ENCODE measurements around the gene ATP1B3. TPM values are rescaled to one million over a fixed set of nuclear protein-coding genes. Genes with fewer than 3 reads are reported as not detected.

ATP1B3 gene
- total and polyA plus RNA-seq, 10 of the 15 experiments (the other 5 are each of a cell fraction or from before 2014, with no cell fraction given), result 41.4 to 200 (median 94.0) TPM

DNA sequence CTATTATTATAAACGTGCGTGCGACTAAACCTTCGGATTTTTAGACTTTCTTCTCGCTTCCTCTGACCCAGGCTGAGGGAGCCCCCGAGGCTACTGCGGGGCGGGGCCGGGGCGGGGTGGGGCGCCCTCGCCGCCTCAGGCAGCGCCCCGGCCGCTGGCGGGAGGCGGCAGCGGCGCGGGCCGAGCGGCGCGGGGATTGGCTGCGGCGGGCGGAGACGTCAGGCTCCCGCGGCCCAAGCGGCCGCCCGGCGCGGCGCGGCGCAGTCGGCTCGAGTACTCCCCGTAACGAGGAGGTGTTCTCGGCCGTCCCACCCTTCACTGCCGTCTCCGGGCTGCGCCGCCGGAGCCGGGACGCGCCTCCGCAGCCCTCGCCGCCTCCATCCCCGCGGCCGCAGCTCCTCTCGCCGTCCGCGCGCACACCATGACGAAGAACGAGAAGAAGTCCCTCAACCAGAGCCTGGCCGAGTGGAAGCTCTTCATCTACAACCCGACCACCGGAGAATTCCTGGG lies at the start of gene ATP1B3 (continued):
- 0 out of 2 replicates have a peak, but pooled peaks have one; percentile 10 for TF ChIP-seq RUNX3 (IDR thresholded peaks at IDR 0.05; ENCODE audit: low read length)
- no peak for TF ChIP-seq RELA (IDR thresholded peaks at IDR 0.05; ENCODE audit: borderline replicate concordance, partially characterized antibody)
- TF ChIP-seq RB1 (IDR thresholded peaks at IDR 0.05; ENCODE audit: borderline replicate concordance), result no peak
- no peak for TF ChIP-seq PAX5 (IDR thresholded peaks at IDR 0.05; ENCODE audit: borderline replicate concordance, low read depth, low read length)
- TF ChIP-seq CHD2 (IDR thresholded peaks at IDR 0.05; ENCODE audit: borderline replicate concordance, low read depth, low read length), result no peak
- TF ChIP-seq POU2F2 (IDR thresholded peaks at IDR 0.05; ENCODE audit: borderline replicate concordance, low read depth, low read length), result peak; percentile 81; the same call in 2 of the 3 replicates
- peak; percentile 5; the same call in 1 of the 2 replicates for TF ChIP-seq CREB1 (IDR thresholded peaks at IDR 0.05; ENCODE audit: low read depth)
- TF ChIP-seq RCOR1 (conservative IDR thresholded peaks at IDR 0.05; ENCODE audit: low read depth, low read length), result no peak
- peak; percentile 67 for TF ChIP-seq PML (IDR thresholded peaks at IDR 0.05; ENCODE audit: low read length)
- TF ChIP-seq SMARCA5 (IDR thresholded peaks at IDR 0.05), result peak; percentile 57; the same call in 1 of the 2 replicates
- TF ChIP-seq HDAC6 (IDR thresholded peaks at IDR 0.05; ENCODE audit: unreplicated experiment), result peak; percentile 64
- TF ChIP-seq JUNB (IDR thresholded peaks at IDR 0.05), result no peak
- TF ChIP-seq TCF12 (IDR thresholded peaks at IDR 0.05; ENCODE audit: low read depth, low read length), result 0 out of 2 replicates have a peak, but pooled peaks have one; percentile 51
- no peak for TF ChIP-seq GATAD2B (conservative IDR thresholded peaks at IDR 0.05; ENCODE audit: low read depth)
- TF ChIP-seq SRF (IDR thresholded peaks at IDR 0.05; ENCODE audit: low read depth in 2 of 2, low read length in 2 of 2), result no peak
- TF ChIP-seq, protein P1, sequence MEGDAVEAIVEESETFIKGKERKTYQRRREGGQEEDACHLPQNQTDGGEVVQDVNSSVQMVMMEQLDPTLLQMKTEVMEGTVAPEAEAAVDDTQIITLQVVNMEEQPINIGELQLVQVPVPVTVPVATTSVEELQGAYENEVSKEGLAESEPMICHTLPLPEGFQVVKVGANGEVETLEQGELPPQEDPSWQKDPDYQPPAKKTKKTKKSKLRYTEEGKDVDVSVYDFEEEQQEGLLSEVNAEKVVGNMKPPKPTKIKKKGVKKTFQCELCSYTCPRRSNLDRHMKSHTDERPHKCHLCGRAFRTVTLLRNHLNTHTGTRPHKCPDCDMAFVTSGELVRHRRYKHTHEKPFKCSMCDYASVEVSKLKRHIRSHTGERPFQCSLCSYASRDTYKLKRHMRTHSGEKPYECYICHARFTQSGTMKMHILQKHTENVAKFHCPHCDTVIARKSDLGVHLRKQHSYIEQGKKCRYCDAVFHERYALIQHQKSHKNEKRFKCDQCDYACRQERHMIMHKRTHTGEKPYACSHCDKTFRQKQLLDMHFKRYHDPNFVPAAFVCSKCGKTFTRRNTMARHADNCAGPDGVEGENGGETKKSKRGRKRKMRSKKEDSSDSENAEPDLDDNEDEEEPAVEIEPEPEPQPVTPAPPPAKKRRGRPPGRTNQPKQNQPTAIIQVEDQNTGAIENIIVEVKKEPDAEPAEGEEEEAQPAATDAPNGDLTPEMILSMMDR (IDR thresholded peaks at IDR 0.05 in 2 of 3, conservative IDR thresholded peaks at IDR 0.05 in 1 of 3; ENCODE audit: control insufficient read depth in 2 of 3, extremely low read depth in 1 of 3, insufficient read depth in 1 of 3, low read depth in 3 of 3, low read length in 3 of 3), result no peak
- TF ChIP-seq, protein P2, sequence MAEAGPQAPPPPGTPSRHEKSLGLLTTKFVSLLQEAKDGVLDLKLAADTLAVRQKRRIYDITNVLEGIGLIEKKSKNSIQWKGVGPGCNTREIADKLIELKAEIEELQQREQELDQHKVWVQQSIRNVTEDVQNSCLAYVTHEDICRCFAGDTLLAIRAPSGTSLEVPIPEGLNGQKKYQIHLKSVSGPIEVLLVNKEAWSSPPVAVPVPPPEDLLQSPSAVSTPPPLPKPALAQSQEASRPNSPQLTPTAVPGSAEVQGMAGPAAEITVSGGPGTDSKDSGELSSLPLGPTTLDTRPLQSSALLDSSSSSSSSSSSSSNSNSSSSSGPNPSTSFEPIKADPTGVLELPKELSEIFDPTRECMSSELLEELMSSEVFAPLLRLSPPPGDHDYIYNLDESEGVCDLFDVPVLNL (IDR thresholded peaks at IDR 0.05; ENCODE audit: low read depth, low read length), result no peak
- TF ChIP-seq BACH1 (IDR thresholded peaks at IDR 0.05; ENCODE audit: borderline replicate concordance), result peak; percentile 65; the same call in 1 of the 2 replicates
- TF ChIP-seq BCL11A (IDR thresholded peaks at IDR 0.05; ENCODE audit: low read depth, low read length), result no peak
- 0 out of 2 replicates have a peak, but pooled peaks have one; percentile 14 for TF ChIP-seq CBX5 (IDR thresholded peaks at IDR 0.05; ENCODE audit: low read depth)
- no peak for TF ChIP-seq GABPA (IDR thresholded peaks at IDR 0.05; ENCODE audit: low read depth)
- TF ChIP-seq STAT3 (IDR thresholded peaks at IDR 0.05; ENCODE audit: low read depth, low read length), result no peak
- no peak for TF ChIP-seq TBL1XR1 (IDR thresholded peaks at IDR 0.05; ENCODE audit: low read depth, low read length)
- TF ChIP-seq POLR2A (IDR thresholded peaks at IDR 0.05; ENCODE audit: low read depth, low read length), result peak; percentile 96
- TF ChIP-seq, protein P3, sequence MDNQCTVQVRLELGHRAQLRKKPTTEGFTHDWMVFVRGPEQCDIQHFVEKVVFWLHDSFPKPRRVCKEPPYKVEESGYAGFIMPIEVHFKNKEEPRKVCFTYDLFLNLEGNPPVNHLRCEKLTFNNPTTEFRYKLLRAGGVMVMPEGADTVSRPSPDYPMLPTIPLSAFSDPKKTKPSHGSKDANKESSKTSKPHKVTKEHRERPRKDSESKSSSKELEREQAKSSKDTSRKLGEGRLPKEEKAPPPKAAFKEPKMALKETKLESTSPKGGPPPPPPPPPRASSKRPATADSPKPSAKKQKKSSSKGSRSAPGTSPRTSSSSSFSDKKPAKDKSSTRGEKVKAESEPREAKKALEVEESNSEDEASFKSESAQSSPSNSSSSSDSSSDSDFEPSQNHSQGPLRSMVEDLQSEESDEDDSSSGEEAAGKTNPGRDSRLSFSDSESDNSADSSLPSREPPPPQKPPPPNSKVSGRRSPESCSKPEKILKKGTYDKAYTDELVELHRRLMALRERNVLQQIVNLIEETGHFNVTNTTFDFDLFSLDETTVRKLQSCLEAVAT (IDR thresholded peaks at IDR 0.05), result no peak
- TF ChIP-seq SMAD5 (IDR thresholded peaks at IDR 0.05; ENCODE audit: low read depth), result peak; percentile 66; the same call in 1 of the 2 replicates
- TF ChIP-seq NFYB (IDR thresholded peaks at IDR 0.05; ENCODE audit: insufficient read depth, low read depth, low read length), result 0 out of 2 replicates have a peak, but pooled peaks have one; percentile 12
- TF ChIP-seq, protein P4, sequence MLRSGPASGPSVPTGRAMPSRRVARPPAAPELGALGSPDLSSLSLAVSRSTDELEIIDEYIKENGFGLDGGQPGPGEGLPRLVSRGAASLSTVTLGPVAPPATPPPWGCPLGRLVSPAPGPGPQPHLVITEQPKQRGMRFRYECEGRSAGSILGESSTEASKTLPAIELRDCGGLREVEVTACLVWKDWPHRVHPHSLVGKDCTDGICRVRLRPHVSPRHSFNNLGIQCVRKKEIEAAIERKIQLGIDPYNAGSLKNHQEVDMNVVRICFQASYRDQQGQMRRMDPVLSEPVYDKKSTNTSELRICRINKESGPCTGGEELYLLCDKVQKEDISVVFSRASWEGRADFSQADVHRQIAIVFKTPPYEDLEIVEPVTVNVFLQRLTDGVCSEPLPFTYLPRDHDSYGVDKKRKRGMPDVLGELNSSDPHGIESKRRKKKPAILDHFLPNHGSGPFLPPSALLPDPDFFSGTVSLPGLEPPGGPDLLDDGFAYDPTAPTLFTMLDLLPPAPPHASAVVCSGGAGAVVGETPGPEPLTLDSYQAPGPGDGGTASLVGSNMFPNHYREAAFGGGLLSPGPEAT (IDR thresholded peaks at IDR 0.05; ENCODE audit: low read depth), result no peak

Measured in GM12878 (cell line).